ENCODE results near the gene ZNF99.
"Not testable (repeated sequence)": the region's sequence is repeated elsewhere in the genome, so short reads cannot be mapped to it uniquely, and the experiment has no call there.

Gene ZNF99
- total RNA-seq = 0 reads per million in 3 donors

- H3K4me3 ChIP-seq (ENCODE audit: insufficient read depth, low read depth, low read length, poor library complexity, severe bottlenecking) = no peak within 1 kb of the TSS
- no peaks in the 10 kb centered on the region for H3K36me3 ChIP-seq (ENCODE audit: control insufficient read depth, insufficient read depth, low read length)
- no peaks in the 10 kb centered on the region for H3K9me3 ChIP-seq (ENCODE audit: control insufficient read depth, low read length)
- no peaks in the 10 kb centered on the region for H3K27me3 ChIP-seq (replicated peaks; ENCODE audit: control insufficient read depth, insufficient read depth, low read length, poor library complexity, severe bottlenecking)
- H3K27ac ChIP-seq (ENCODE audit: insufficient read depth, low read length, poor library complexity, severe bottlenecking) = no peak within 1 kb of the TSS
- H3K4me1 ChIP-seq (ENCODE audit: control insufficient read depth, insufficient read depth, low read length, poor library complexity, severe bottlenecking) = no peaks in the 10 kb centered on the region
- DNase-seq = no peak
Observed at GRCh38 chr19:22783651-22784410, at the start of gene ZNF99. ZNF99 (minus strand) TSS chr19:22784151; CDS start chr19:22784016, 135 bp downstream.

- Histone ChIP-seq H3K4me3 (ENCODE audit: insufficient read depth, low read depth, low read length, poor library complexity, severe bottlenecking) (no peak within 1 kb of the TSS), H3K36me3 (ENCODE audit: control insufficient read depth, insufficient read depth, low read length) (no peaks in the 10 kb centered on the region), H3K27me3 (replicated peaks; ENCODE audit: control insufficient read depth, insufficient read depth, low read length, poor library complexity, severe bottlenecking) (no peaks in the 10 kb centered on the region), H3K4me1 (ENCODE audit: control insufficient read depth, insufficient read depth, low read length, poor library complexity, severe bottlenecking) (no peaks in the 10 kb centered on the region), H3K27ac (ENCODE audit: insufficient read depth, low read length, poor library complexity, severe bottlenecking) (no peak within 1 kb of the TSS), H3K9me3 (ENCODE audit: control insufficient read depth, low read length) (peaks cover 3% of the 10 kb centered on the region)
- no peak for DNase-seq
Observed at GRCh38 chr19:22832031-22832762, 48.2 kb upstream of the ZNF99 start, which contains the start of gene ZNF723. ZNF723 (plus strand) TSS chr19:22832291; CDS start chr19:22832380, 89 bp downstream.

- Histone ChIP-seq H3K4me1 (ENCODE audit: control insufficient read depth, insufficient read depth, low read length, poor library complexity, severe bottlenecking) (no peaks in the 10 kb centered on the region), H3K27ac (ENCODE audit: insufficient read depth, low read length, poor library complexity, severe bottlenecking) (no peak overlapping the region), H3K9me3 (ENCODE audit: control insufficient read depth, low read length) (peaks cover 3% of the 10 kb centered on the region), H3K27me3 (replicated peaks; ENCODE audit: control insufficient read depth, insufficient read depth, low read length, poor library complexity, severe bottlenecking) (no peaks in the 10 kb centered on the region), H3K4me3 (ENCODE audit: insufficient read depth, low read depth, low read length, poor library complexity, severe bottlenecking) (no peak overlapping the region), H3K36me3 (ENCODE audit: control insufficient read depth, insufficient read depth, low read length) (no peaks in the 10 kb centered on the region)
- DNase-seq = no peak
Observed at GRCh38 chr19:22831211-22831610, 47.3 kb upstream of the ZNF99 start.

- Histone ChIP-seq H3K4me3 (ENCODE audit: insufficient read depth, low read depth, low read length, poor library complexity, severe bottlenecking) (no peak overlapping the region), H3K27me3 (replicated peaks; ENCODE audit: control insufficient read depth, insufficient read depth, low read length, poor library complexity, severe bottlenecking) (no peaks in the 10 kb centered on the region), H3K27ac (ENCODE audit: insufficient read depth, low read length, poor library complexity, severe bottlenecking) (no peak overlapping the region), H3K36me3 (ENCODE audit: control insufficient read depth, insufficient read depth, low read length) (no peaks in the 10 kb centered on the region), H3K9me3 (ENCODE audit: control insufficient read depth, low read length) (no peaks in the 10 kb centered on the region), H3K4me1 (ENCODE audit: control insufficient read depth, insufficient read depth, low read length, poor library complexity, severe bottlenecking) (no peaks in the 10 kb centered on the region)
- no peak for DNase-seq
Observed at GRCh38 chr19:22814124-22814523, 30.2 kb upstream of the ZNF99 start.

- no peaks in the 10 kb centered on the region for H3K27me3 ChIP-seq (replicated peaks; ENCODE audit: control insufficient read depth, insufficient read depth, low read length, poor library complexity, severe bottlenecking)
- H3K9me3 ChIP-seq (ENCODE audit: control insufficient read depth, low read length) = no peaks in the 10 kb centered on the region
- no peak for DNase-seq
- H3K4me1 ChIP-seq (ENCODE audit: control insufficient read depth, insufficient read depth, low read length, poor library complexity, severe bottlenecking) = no peaks in the 10 kb centered on the region
- H3K27ac ChIP-seq (ENCODE audit: insufficient read depth, low read length, poor library complexity, severe bottlenecking) = no peak overlapping the region
- H3K4me3 ChIP-seq (ENCODE audit: insufficient read depth, low read depth, low read length, poor library complexity, severe bottlenecking) = no peak overlapping the region
- no peaks in the 10 kb centered on the region for H3K36me3 ChIP-seq (ENCODE audit: control insufficient read depth, insufficient read depth, low read length)
Observed at GRCh38 chr19:22807061-22807835, 23.3 kb upstream of the ZNF99 start.

GRCh38 chr19:22806418-22806817 is 22.5 kb upstream of the ZNF99 start:
- Histone ChIP-seq H3K27ac (ENCODE audit: insufficient read depth, low read length, poor library complexity, severe bottlenecking) (no peak overlapping the region), H3K9me3 (ENCODE audit: control insufficient read depth, low read length) (no peaks in the 10 kb centered on the region), H3K4me3 (ENCODE audit: insufficient read depth, low read depth, low read length, poor library complexity, severe bottlenecking) (no peak overlapping the region)

GRCh38 chr19:22797040-22797439 is 13.1 kb upstream of the ZNF99 start:
- H3K9me3 ChIP-seq (ENCODE audit: control insufficient read depth, low read length) = no peaks in the 10 kb centered on the region
- no peaks in the 10 kb centered on the region for H3K4me1 ChIP-seq (ENCODE audit: control insufficient read depth, insufficient read depth, low read length, poor library complexity, severe bottlenecking)
- H3K27me3 ChIP-seq (replicated peaks; ENCODE audit: control insufficient read depth, insufficient read depth, low read length, poor library complexity, severe bottlenecking) = no peaks in the 10 kb centered on the region
- H3K36me3 ChIP-seq (ENCODE audit: control insufficient read depth, insufficient read depth, low read length) = no peaks in the 10 kb centered on the region
- H3K27ac ChIP-seq (ENCODE audit: insufficient read depth, low read length, poor library complexity, severe bottlenecking) = no peak overlapping the region
- no peak overlapping the region for H3K4me3 ChIP-seq (ENCODE audit: insufficient read depth, low read depth, low read length, poor library complexity, severe bottlenecking)
- DNase-seq = no peak

More at GRCh38 chr19:22806418-22806817, 22.5 kb upstream of the ZNF99 start:
- Histone ChIP-seq H3K4me1 (ENCODE audit: control insufficient read depth, insufficient read depth, low read length, poor library complexity, severe bottlenecking) (no peaks in the 10 kb centered on the region), H3K27me3 (replicated peaks; ENCODE audit: control insufficient read depth, insufficient read depth, low read length, poor library complexity, severe bottlenecking) (no peaks in the 10 kb centered on the region), H3K36me3 (ENCODE audit: control insufficient read depth, insufficient read depth, low read length) (no peaks in the 10 kb centered on the region)
- DNase-seq = no peak

- H3K27ac ChIP-seq (ENCODE audit: insufficient read depth, low read length, poor library complexity, severe bottlenecking); H3K9me3 ChIP-seq (ENCODE audit: control insufficient read depth, low read length); H3K4me3 ChIP-seq (ENCODE audit: insufficient read depth, low read depth, low read length, poor library complexity, severe bottlenecking); DNase-seq; H3K27me3 ChIP-seq (replicated peaks; ENCODE audit: control insufficient read depth, insufficient read depth, low read length, poor library complexity, severe bottlenecking); H3K4me1 ChIP-seq (ENCODE audit: control insufficient read depth, insufficient read depth, low read length, poor library complexity, severe bottlenecking); H3K36me3 ChIP-seq (ENCODE audit: control insufficient read depth, insufficient read depth, low read length): not testable (repeated sequence)
Observed at GRCh38 chr19:22792863-22793262, 8.9 kb upstream of the ZNF99 start.

GRCh38 chr19:22735911-22736645 is 47.9 kb downstream of the ZNF99 start:
- peaks cover 8% of the 10 kb centered on the region for H3K9me3 ChIP-seq (ENCODE audit: control insufficient read depth, low read length)
- H3K27me3 ChIP-seq (replicated peaks; ENCODE audit: control insufficient read depth, insufficient read depth, low read length, poor library complexity, severe bottlenecking) = no peaks in the 10 kb centered on the region
- H3K4me1 ChIP-seq (ENCODE audit: control insufficient read depth, insufficient read depth, low read length, poor library complexity, severe bottlenecking) = no peaks in the 10 kb centered on the region
- H3K36me3 ChIP-seq (ENCODE audit: control insufficient read depth, insufficient read depth, low read length) = no peaks in the 10 kb centered on the region
- no peak overlapping the region for H3K4me3 ChIP-seq (ENCODE audit: insufficient read depth, low read depth, low read length, poor library complexity, severe bottlenecking)
- H3K27ac ChIP-seq (ENCODE audit: insufficient read depth, low read length, poor library complexity, severe bottlenecking) = no peak overlapping the region
- no peak for DNase-seq
